RWPE2 (cell line): Measurements from ENCODE around the gene CCDC188.

ENCODE experiments used
- ATAC-seq: fragments of 200-7000 bp; cut with Tn5 transposase; 3 replicates; pipeline ENCODE4 v1.9.1; 2021; ENCODE audit warnings: low read depth
- DNase-seq: peaks from one replicate; pipeline ENCODE4 v3.0.0-alpha.2; 2020; ENCODE audit warnings: low spot score
- H3K27ac ChIP-seq: fragments of 450-650 bp; 2 replicates; pipeline ENCODE4 v1.5.1; 2017; ENCODE audit warnings: mild to moderate bottlenecking; ENCODE audit not compliant: poor library complexity, severe bottlenecking
- H3K27me3 ChIP-seq: fragments of 250-450 bp; sonication (Bioruptor Pico); 2 replicates; pipeline ENCODE4 v1.5.1; 2021; ENCODE audit warnings: mild to moderate bottlenecking, moderate library complexity; ENCODE audit not compliant: insufficient read depth, poor library complexity, severe bottlenecking
- H3K36me3 ChIP-seq: fragments of 250-450 bp; sonication (Bioruptor Pico); 2 replicates; pipeline ENCODE4 v1.5.1; 2020; ENCODE audit warnings: low read depth, mild to moderate bottlenecking, moderate library complexity
- H3K4me1 ChIP-seq: fragments of 250-450 bp; sonication (Bioruptor Pico); 2 replicates; pipeline ENCODE4 v1.5.1; 2021; ENCODE audit warnings: mild to moderate bottlenecking, moderate library complexity; ENCODE audit not compliant: insufficient read depth, poor library complexity, severe bottlenecking
- H3K4me3 ChIP-seq: fragments of 250-450 bp; sonication (Bioruptor Pico); 2 replicates; pipeline ENCODE4 v1.5.1; 2021; ENCODE audit warnings: mild to moderate bottlenecking, moderate library complexity; ENCODE audit not compliant: severe bottlenecking
- H3K9me3 ChIP-seq: fragments of 250-450 bp; sonication (Bioruptor Pico); 2 replicates; pipeline ENCODE4 v1.5.1; 2021; ENCODE audit warnings: mild to moderate bottlenecking, moderate library complexity; ENCODE audit not compliant: severe bottlenecking
- TF ChIP-seq, protein P1 (sequence below): fragments of 450-650 bp; IDR thresholded peaks from one replicate; pipeline ENCODE4 v1.5.1; 2017; ENCODE audit warnings: mild to moderate bottlenecking, moderate library complexity; ENCODE audit not compliant: poor library complexity, severe bottlenecking

The CCDC188 gene

DNA sequence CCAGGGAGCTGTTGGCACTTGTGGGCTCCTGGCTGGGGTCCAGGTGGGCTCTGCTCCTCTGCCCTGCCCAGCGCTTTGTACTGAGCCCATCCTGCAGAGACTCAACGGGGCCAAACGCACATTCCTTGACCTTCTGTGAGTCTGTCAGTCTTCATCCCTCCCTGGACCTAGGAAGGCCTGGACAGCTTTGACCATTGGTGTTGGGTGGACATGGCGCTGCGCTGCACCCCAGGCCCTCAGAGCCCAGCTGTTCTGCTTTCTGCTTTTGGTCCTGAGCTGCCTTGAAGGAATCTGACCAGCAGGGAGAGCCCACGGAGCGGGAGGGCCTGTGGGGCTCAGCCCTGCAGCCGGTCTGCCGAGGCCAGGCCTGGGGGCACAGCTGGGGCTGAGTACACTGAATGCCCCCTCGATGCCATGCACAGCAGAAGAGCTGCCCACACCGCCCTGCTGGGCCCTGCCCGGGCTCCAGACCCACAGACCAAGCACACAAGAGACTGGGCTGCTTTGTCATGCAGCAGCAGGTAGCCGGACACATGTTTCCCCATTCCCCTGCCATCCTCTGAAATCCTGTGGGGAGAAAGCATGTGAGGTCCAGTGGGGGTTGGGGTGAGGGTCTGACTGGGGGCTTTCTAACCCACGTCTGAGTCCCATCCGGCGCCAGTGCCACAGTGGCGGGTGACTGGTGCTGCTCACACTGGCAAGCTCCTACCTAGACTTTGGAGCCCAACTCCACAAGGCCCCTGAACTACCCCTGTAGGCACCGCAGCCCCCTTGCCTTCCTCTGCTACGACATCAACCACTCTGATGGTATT lies 24.1 kb upstream of the CCDC188 start:
- no peak overlapping the region for H3K4me3 ChIP-seq
- H3K4me1 ChIP-seq: no peaks in the 10 kb centered on the region
- ATAC-seq (peak; percentile 63), DNase-seq (no peak)
- TF ChIP-seq, protein P1, sequence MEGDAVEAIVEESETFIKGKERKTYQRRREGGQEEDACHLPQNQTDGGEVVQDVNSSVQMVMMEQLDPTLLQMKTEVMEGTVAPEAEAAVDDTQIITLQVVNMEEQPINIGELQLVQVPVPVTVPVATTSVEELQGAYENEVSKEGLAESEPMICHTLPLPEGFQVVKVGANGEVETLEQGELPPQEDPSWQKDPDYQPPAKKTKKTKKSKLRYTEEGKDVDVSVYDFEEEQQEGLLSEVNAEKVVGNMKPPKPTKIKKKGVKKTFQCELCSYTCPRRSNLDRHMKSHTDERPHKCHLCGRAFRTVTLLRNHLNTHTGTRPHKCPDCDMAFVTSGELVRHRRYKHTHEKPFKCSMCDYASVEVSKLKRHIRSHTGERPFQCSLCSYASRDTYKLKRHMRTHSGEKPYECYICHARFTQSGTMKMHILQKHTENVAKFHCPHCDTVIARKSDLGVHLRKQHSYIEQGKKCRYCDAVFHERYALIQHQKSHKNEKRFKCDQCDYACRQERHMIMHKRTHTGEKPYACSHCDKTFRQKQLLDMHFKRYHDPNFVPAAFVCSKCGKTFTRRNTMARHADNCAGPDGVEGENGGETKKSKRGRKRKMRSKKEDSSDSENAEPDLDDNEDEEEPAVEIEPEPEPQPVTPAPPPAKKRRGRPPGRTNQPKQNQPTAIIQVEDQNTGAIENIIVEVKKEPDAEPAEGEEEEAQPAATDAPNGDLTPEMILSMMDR: peak; percentile 41
- H3K9me3 ChIP-seq: peaks cover 1% of the 10 kb centered on the region
- no peak overlapping the region for H3K27ac ChIP-seq
- no peaks in the 10 kb centered on the region for H3K36me3 ChIP-seq
- no peaks in the 10 kb centered on the region for H3K27me3 ChIP-seq

DNA sequence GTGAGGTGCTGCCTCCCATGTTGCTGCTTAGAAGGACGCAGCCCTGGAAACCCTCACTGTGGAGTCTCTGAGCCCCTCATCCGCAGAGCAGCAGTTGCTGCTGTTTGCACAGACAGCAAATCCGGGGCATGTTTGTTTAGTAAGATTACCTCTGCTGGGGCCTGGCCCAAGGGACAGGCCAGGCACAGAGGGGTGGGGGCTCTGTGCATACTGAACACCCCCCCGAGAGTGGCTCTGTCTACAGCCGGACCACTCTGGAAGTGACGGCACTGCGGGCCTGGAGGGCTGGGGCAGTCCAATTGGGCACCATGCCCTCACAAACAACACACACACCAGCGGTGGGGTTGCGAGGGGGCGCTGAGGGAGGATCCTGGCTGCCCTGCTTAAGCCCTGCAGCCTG lies 22.9 kb upstream of the CCDC188 start:
- ATAC-seq (no peak), DNase-seq (no peak)
- no peak overlapping the region for H3K4me3 ChIP-seq
- H3K4me1 ChIP-seq: no peaks in the 10 kb centered on the region
- H3K27ac ChIP-seq: no peak overlapping the region
- TF ChIP-seq, protein P1: no peak
- peaks cover 1% of the 10 kb centered on the region for H3K9me3 ChIP-seq
- no peaks in the 10 kb centered on the region for H3K36me3 ChIP-seq
- H3K27me3 ChIP-seq: no peaks in the 10 kb centered on the region

DNA sequence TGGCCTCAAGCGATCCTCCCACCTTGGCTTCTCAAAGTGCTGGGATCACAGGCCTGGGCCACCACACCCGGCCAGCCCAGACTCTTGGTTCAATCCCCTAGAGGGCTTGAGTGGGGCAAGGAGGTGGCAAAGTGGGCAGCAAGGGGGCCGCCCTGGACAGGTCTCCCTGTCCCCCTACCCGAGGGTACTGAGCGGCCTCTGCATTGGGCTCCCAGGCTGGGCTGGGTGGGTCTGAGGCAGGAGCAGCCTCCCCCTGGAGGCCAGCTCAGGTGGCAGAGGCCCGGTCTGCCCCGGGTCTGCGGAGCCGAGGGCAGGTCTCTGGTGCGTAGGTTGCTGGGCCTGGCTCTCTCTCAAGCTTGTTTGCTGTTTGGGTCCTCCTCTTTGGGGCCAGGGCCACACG lies 22.4 kb upstream of the CCDC188 start:
- no peak overlapping the region for H3K4me3 ChIP-seq
- no peaks in the 10 kb centered on the region for H3K4me1 ChIP-seq
- H3K27ac ChIP-seq: no peak overlapping the region
- no peak for DNase-seq
- H3K36me3 ChIP-seq: no peaks in the 10 kb centered on the region
- H3K27me3 ChIP-seq: no peaks in the 10 kb centered on the region
- H3K9me3 ChIP-seq: peaks cover 1% of the 10 kb centered on the region
- ATAC-seq: no peak
- TF ChIP-seq, protein P1: no peak

DNA sequence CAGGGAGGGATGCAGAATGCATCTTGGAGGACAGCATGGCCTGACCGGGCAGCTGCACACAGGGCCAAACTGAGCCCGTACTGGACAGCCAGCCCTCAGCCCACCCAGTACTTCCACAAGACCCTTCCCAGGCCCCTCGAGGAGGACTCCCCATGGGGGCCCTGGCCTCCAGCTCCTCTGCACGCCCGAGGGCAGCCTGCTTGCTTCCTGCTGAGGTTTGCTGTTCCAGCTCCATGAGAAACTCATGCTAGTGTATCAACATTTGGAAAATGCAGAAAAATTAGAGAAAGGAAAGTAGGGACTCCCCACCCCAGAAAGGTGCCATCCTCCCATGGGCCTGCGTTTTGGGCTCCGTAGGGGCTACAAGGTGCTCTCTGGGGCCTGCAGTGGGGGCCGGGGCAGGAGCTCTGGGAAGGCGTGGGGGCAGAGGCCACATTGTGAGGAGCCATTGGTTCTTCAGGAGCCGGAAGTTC lies 21.3 kb upstream of the CCDC188 start:
- Histone ChIP-seq H3K4me1 (no peaks in the 10 kb centered on the region), H3K27me3 (no peaks in the 10 kb centered on the region)
- TF ChIP-seq, protein P1: no peak

More for the DNA sequence above, 21.3 kb upstream of the CCDC188 start:
- Histone ChIP-seq H3K27ac (no peak overlapping the region), H3K36me3 (no peaks in the 10 kb centered on the region), H3K4me3 (no peak overlapping the region), H3K9me3 (peaks cover 4% of the 10 kb centered on the region)
- no peak for DNase-seq
- ATAC-seq: no peak
